Fibroblast of lung (primary cell): ENCODE data around the gene GNAS.

Experiments used
- EZH2 ChIP-seq: IDR thresholded peaks from 2 replicates; pipeline ENCODE4 v1.5.1; 2012; ENCODE audit warnings: low read length, control low read depth, mild to moderate bottlenecking; ENCODE audit errors: missing control alignments
- TF ChIP-seq, protein P1 (sequence below), 2 donors: IDR thresholded peaks in 1 of 2; conservative IDR thresholded peaks in 1 of 2; 1 replicate in 1 of 2; 2 replicates in 1 of 2; pipeline ENCODE4 v1.5.1; 2011 to 2012; ENCODE audit warnings: low read length in 2 of 2, control low read depth in 1 of 2, inconsistent platforms in 1 of 2, low read depth in 1 of 2, mild to moderate bottlenecking in 1 of 2

DNA sequence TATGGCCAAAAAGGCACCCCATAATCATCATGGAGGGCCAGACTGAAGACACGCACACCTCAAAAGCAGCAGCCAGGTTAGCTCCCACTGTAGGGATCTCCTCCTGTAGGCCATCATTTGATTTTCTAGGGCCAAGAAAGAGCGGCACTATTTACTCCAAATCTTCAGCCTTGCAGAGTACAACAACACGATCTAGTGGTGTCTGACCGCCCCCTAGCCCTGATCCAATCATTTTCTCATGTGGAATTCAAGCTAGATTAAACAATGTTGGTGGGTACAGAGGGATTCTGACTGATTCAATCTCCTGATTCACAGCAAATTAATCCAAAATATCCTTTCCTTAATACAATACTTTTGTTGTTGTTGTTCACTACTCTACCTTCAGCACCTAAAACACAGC lies 14.3 kb upstream of the GNAS start:
- TF ChIP-seq, protein P1, sequence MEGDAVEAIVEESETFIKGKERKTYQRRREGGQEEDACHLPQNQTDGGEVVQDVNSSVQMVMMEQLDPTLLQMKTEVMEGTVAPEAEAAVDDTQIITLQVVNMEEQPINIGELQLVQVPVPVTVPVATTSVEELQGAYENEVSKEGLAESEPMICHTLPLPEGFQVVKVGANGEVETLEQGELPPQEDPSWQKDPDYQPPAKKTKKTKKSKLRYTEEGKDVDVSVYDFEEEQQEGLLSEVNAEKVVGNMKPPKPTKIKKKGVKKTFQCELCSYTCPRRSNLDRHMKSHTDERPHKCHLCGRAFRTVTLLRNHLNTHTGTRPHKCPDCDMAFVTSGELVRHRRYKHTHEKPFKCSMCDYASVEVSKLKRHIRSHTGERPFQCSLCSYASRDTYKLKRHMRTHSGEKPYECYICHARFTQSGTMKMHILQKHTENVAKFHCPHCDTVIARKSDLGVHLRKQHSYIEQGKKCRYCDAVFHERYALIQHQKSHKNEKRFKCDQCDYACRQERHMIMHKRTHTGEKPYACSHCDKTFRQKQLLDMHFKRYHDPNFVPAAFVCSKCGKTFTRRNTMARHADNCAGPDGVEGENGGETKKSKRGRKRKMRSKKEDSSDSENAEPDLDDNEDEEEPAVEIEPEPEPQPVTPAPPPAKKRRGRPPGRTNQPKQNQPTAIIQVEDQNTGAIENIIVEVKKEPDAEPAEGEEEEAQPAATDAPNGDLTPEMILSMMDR (conservative IDR thresholded peaks at IDR 0.05 in 1 of 2, IDR thresholded peaks at IDR 0.05 in 1 of 2; ENCODE audit: low read depth in 1 of 2, low read length in 2 of 2) = no peak
- TF ChIP-seq EZH2 = no peak
